CD14-positive monocyte (primary cell): Measurements from ENCODE around the gene STN1. TPM values are rescaled to one million over a fixed set of nuclear protein-coding genes. Genes with fewer than 3 reads are reported as not detected.

Source experiments
- DNase-seq, 3 donors: peaks; one replicate each; pipeline ENCODE4 v3.0.0-alpha.2; 2011 to 2022
- H2AFZ ChIP-seq: 2 replicates; pipeline ENCODE4 v1.6.0; 2012; ENCODE audit warnings: mild to moderate bottlenecking, low read depth, low read length, inconsistent platforms; ENCODE audit not compliant: insufficient read depth, poor library complexity, severe bottlenecking
- H3K27ac ChIP-seq, 2 donors: 1 replicate in 1 of 2; 2 replicates in 1 of 2; pipeline ENCODE4 v1.5.1; 2012 to 2013; ENCODE audit warnings: low read length in 2 of 2, control low read depth in 1 of 2, inconsistent platforms in 1 of 2, low read depth in 1 of 2, mild to moderate bottlenecking in 1 of 2
- H3K27me3 ChIP-seq, 2 donors: one replicate each; pipeline versions ENCODE4 v1.6.0 to v1.6.1; 2011 to 2013; ENCODE audit warnings: low read length in 2 of 2; ENCODE audit not compliant: control insufficient read depth in 2 of 2, insufficient read depth in 2 of 2
- H3K36me3 ChIP-seq, 2 donors: replicated peaks in 1 of 2; 1 replicate in 1 of 2; 2 replicates in 1 of 2; pipeline versions ENCODE4 v1.5.1 to v1.6.1; 2012 to 2013; ENCODE audit warnings: low read length in 2 of 2, control low read depth in 1 of 2, inconsistent platforms in 1 of 2, mild to moderate bottlenecking in 1 of 2; ENCODE audit not compliant: insufficient read depth in 2 of 2, control insufficient read depth in 1 of 2
- H3K4me1 ChIP-seq, 2 donors: 1 replicate in 1 of 2; 2 replicates in 1 of 2; pipeline versions ENCODE4 v1.5.1 to v1.6.1; 2012 to 2013; ENCODE audit warnings: low read length in 2 of 2, control low read depth in 1 of 2, inconsistent platforms in 1 of 2, mild to moderate bottlenecking in 1 of 2, moderate library complexity in 1 of 2; ENCODE audit not compliant: insufficient read depth in 2 of 2, control insufficient read depth in 1 of 2
- H3K4me2 ChIP-seq: replicated peaks from 2 replicates; pipeline ENCODE3; 2012; ENCODE audit warnings: low read length, moderate library complexity, mild to moderate bottlenecking; ENCODE audit not compliant: poor library complexity, severe bottlenecking; ENCODE audit errors: extremely low read depth
- H3K4me3 ChIP-seq, 3 experiments: fragments of 200-600 bp in 1 of 3; sonication (generic) in 1 of 3; replicated peaks in 1 of 3; 1 replicate in 2 of 3; 2 replicates in 1 of 3; pipeline ENCODE4 v1.5.1; 2011 to 2013; ENCODE audit warnings: low read length in 3 of 3, mild to moderate bottlenecking in 3 of 3, control low read depth in 2 of 3, low read depth in 2 of 3, inconsistent platforms in 1 of 3, moderate library complexity in 1 of 3
- H3K79me2 ChIP-seq: 2 replicates; pipeline ENCODE4 v1.6.0; 2012; ENCODE audit warnings: mild to moderate bottlenecking, control low read depth, inconsistent platforms, low read length, moderate library complexity; ENCODE audit not compliant: insufficient read depth
- H3K9ac ChIP-seq: 2 replicates; pipeline ENCODE4 v1.6.0; 2017; ENCODE audit warnings: low read length, mild to moderate bottlenecking; ENCODE audit not compliant: insufficient read depth, poor library complexity, severe bottlenecking
- H3K9me3 ChIP-seq, 2 donors: replicated peaks in 1 of 2; 1 replicate in 1 of 2; 2 replicates in 1 of 2; pipeline versions ENCODE4 v1.5.1 to v1.6.1; 2012 to 2013; ENCODE audit warnings: low read length in 2 of 2, control low read depth in 1 of 2; ENCODE audit not compliant: control insufficient read depth in 1 of 2, insufficient read depth in 1 of 2
- H4K20me1 ChIP-seq: 2 replicates; pipeline ENCODE4 v1.6.0; 2012; ENCODE audit warnings: mild to moderate bottlenecking, low read length, control low read depth, moderate library complexity; ENCODE audit not compliant: insufficient read depth
- H3K27ac Mint-ChIP-seq, 7 donors: one replicate each; pipeline ENCODE4 v1.8.0; 2020; ENCODE audit warnings: mild to moderate bottlenecking in 7 of 7, mixed read lengths in 7 of 7, moderate library complexity in 6 of 7, inconsistent platforms in 2 of 7
- H3K27me3 Mint-ChIP-seq, 3 donors: one replicate each; pipeline ENCODE4 v1.8.0; 2021 to 2022; ENCODE audit warnings: low read depth in 3 of 3, mild to moderate bottlenecking in 3 of 3, mixed read lengths in 3 of 3, moderate library complexity in 3 of 3, inconsistent platforms in 1 of 3
- H3K36me3 Mint-ChIP-seq, 2 donors: one replicate each; pipeline ENCODE4 v1.8.0; 2020; ENCODE audit warnings: mixed read lengths in 2 of 2, inconsistent platforms in 1 of 2, mild to moderate bottlenecking in 1 of 2
- H3K4me1 Mint-ChIP-seq: one replicate; pipeline ENCODE4 v1.8.0; 2020; ENCODE audit warnings: mild to moderate bottlenecking, mixed read lengths
- H3K4me3 Mint-ChIP-seq, 2 donors: one replicate each; pipeline ENCODE4 v1.8.0; 2020; ENCODE audit warnings: mild to moderate bottlenecking in 2 of 2, mixed read lengths in 2 of 2, moderate library complexity in 1 of 2
- H3K9me3 Mint-ChIP-seq, 7 donors: one replicate each; pipeline ENCODE4 v1.8.0; 2020 to 2022; ENCODE audit warnings: mixed read lengths in 7 of 7, mild to moderate bottlenecking in 6 of 7, moderate library complexity in 6 of 7, inconsistent platforms in 2 of 7
- WGBS: methylation state at CpG from one replicate; pipeline ENCODE4 v1.1.5; 2013; ENCODE audit warnings: missing lambda C conversion rate; ENCODE audit not compliant: insufficient coverage; 5-methylcytosine and 5-hydroxymethylcytosine counted together
- intact Hi-C, 2 donors: fragments of 100-400 bp; cut with micrococcal nuclease; formaldehyde crosslinking; loops; one replicate each; pipeline versions ENCODE4 v1.15.0 to v1.15.1; 2023
- polyA plus RNA-seq, 3 donors: library from polyadenylated mRNA; depleted of rRNA in 1 of 3; unstranded in 2 of 3; stranded (reverse) in 1 of 3; fragments of 300-500 nt in 2 of 3; fragments of >200 nt in 1 of 3; fragmentation: Illumina TruSeq in 2 of 3; gene quantifications; 1 replicate in 2 of 3; 2 replicates in 1 of 3; pipeline ENCODE4 v1.2.3, GENCODE V29; 2012 to 2021
- TF ChIP-seq, protein P1 (sequence below): fragments of 200-600 bp; IDR thresholded peaks from one replicate; pipeline ENCODE4 v1.8.0; 2022; ENCODE audit warnings: antibody characterized with exemption, mild to moderate bottlenecking

The STN1 gene
- polyA plus RNA-seq, 3 donors = 19.3 to 37.4 (median 35.9) TPM

DNA sequence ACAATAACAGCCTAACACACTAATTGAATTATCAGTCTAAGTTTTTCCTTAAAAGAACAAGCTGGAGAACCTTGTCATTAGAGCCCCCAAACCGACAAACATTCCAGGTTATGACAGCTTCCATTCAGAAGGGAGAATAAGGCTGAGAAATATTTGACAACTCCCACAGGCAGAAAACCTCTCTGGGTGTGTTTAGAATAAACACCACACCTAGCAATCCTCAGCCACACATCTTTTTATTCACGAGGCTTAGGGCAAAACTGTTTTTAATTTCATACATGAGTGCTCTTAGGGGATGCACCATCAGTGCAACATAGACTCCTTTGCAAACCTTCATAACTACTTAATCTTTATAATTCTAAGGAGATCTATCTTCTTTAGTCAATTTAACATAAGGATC is 24.2 kb downstream of the STN1 start:
- H3K4me3 Mint-ChIP-seq = no peak overlapping the region
- H3K9me3 ChIP-seq = no peaks in the 10 kb centered on the region
- H3K36me3 ChIP-seq = peaks cover 66 to 87% of the 10 kb centered on the region in 2 donors
- no peaks in the 10 kb centered on the region for H4K20me1 ChIP-seq
- TF ChIP-seq, protein P1, sequence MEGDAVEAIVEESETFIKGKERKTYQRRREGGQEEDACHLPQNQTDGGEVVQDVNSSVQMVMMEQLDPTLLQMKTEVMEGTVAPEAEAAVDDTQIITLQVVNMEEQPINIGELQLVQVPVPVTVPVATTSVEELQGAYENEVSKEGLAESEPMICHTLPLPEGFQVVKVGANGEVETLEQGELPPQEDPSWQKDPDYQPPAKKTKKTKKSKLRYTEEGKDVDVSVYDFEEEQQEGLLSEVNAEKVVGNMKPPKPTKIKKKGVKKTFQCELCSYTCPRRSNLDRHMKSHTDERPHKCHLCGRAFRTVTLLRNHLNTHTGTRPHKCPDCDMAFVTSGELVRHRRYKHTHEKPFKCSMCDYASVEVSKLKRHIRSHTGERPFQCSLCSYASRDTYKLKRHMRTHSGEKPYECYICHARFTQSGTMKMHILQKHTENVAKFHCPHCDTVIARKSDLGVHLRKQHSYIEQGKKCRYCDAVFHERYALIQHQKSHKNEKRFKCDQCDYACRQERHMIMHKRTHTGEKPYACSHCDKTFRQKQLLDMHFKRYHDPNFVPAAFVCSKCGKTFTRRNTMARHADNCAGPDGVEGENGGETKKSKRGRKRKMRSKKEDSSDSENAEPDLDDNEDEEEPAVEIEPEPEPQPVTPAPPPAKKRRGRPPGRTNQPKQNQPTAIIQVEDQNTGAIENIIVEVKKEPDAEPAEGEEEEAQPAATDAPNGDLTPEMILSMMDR = no peak
- peaks cover 0 to 2% (median 0%) of the 10 kb centered on the region in 3 donors for H3K27me3 Mint-ChIP-seq
- H3K4me1 ChIP-seq = peaks cover 10 to 34% of the 10 kb centered on the region in 2 donors
- H3K79me2 ChIP-seq = no peaks in the 10 kb centered on the region
- DNase-seq = no peak
- H3K36me3 Mint-ChIP-seq = peaks cover 75 to 85% of the 10 kb centered on the region in 2 donors
- H3K27ac Mint-ChIP-seq = peak overlapping the region in 1 of 7 donors; percentile 68
- no peak overlapping the region for H3K9ac ChIP-seq
- H2AFZ ChIP-seq = no peak overlapping the region
- peaks cover 29% of the 10 kb centered on the region for H3K4me1 Mint-ChIP-seq
- intact Hi-C loops = loop anchor here in 1 of 2 donors (10.0 kb wide), 1 partner anchor 311 kb away; no protein-coding TSS in a partner anchor
- no peaks in the 10 kb centered on the region for H3K9me3 Mint-ChIP-seq
- no peak overlapping the region for H3K4me2 ChIP-seq
- no peaks in the 10 kb centered on the region for H3K27me3 ChIP-seq
- no peak overlapping the region for H3K4me3 ChIP-seq
- H3K27ac ChIP-seq = no peak overlapping the region
- no CpG with 5 or more reads among the region's 2 CpGs for WGBS

- no peak for DNase-seq
- peaks cover 32% of the 10 kb centered on the region for H3K4me1 Mint-ChIP-seq
- no peak overlapping the region for H3K4me3 Mint-ChIP-seq
- no peak overlapping the region for H2AFZ ChIP-seq
- H3K27me3 ChIP-seq = no peaks in the 10 kb centered on the region
- intact Hi-C loops = loop anchor here in 1 of 2 donors (10.0 kb wide), 1 partner anchor 313 kb away; no protein-coding TSS in a partner anchor
- H3K9ac ChIP-seq = no peak overlapping the region
- peaks cover 10 to 36% of the 10 kb centered on the region in 2 donors for H3K4me1 ChIP-seq
- no peak overlapping the region for H3K4me3 ChIP-seq
- TF ChIP-seq, protein P1 = no peak
- peaks cover 0 to 2% (median 0%) of the 10 kb centered on the region in 3 donors for H3K27me3 Mint-ChIP-seq
- peaks cover 55 to 81% of the 10 kb centered on the region in 2 donors for H3K36me3 ChIP-seq
- H3K4me2 ChIP-seq = no peak overlapping the region
- H3K27ac ChIP-seq = no peak overlapping the region
- peak overlapping the region in 1 of 7 donors; percentile 22 for H3K27ac Mint-ChIP-seq
- H3K79me2 ChIP-seq = no peaks in the 10 kb centered on the region
- no CpG with 5 or more reads among the region's 3 CpGs for WGBS
- H3K9me3 ChIP-seq = no peaks in the 10 kb centered on the region
- no peaks in the 10 kb centered on the region for H4K20me1 ChIP-seq
- H3K9me3 Mint-ChIP-seq = no peaks in the 10 kb centered on the region
- peaks cover 67 to 79% of the 10 kb centered on the region in 2 donors for H3K36me3 Mint-ChIP-seq
These were observed 25.8 kb downstream of the STN1 start for GRCh38 chr10:103892181-103892580.
